Measurements from ENCODE around the gene CDH12.

Gene CDH12

DNA sequence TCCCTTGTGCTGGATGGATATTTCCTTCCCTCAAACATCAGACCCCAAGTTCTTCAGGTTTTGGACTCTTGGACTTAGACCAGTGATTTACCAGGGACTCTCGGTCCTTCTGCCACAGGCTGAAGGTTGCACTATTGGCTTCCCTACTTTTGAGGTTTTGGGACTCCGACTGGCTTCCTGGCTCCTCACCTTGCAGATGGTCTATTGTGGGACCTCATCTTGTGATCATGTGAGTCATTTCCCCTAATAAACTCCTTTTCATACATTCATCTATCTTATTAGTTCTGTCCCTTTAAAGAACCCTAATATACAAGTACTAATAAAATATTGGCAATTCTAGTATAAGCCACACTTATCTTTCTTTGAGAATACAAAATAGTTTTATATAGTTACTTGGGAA is 1078.9 kb downstream of the CDH12 start:
- no peak for DNase-seq (ENCODE audit: low read depth in 3 of 3, low spot score in 1 of 3)

DNA sequence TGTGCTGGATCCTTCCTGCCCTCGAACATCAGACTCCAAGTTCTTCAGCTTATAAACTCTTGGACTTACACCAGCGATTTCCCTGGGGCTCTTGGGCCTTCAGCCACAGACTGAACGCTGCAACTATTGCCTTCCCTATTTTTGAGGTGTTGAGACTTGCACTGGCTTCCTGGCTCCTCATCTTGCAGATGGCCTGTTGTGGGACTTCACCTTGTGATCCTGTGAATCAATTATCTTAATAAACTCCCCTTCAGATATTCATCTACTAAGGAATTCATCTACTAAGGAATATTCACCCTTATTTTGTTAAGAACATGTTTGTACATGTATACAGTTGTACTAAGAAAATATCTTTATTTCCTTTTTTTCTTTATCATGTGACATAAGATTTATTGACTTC is 1079.7 kb downstream of the CDH12 start:
- DNase-seq (ENCODE audit: low read depth in 3 of 3, low spot score in 1 of 3) = no peak

DNA sequence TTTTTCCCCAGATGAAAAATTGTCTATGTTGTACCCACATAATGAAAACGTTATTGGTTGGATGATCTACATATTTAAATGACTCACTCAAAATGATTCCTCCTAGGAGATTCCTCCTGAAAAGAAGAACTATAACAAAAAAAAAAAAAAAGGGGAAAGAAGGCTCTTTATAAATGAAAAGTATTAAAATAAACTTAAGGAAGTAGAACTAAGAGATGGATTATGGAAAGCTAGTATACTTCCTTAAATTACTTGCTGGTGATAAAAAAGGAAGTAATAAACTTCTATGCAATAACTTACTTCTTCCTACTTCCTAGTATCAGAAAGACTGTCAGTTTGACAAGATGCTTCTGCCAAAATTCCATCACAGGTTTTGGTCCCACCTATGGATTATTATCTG is 1087.7 kb downstream of the CDH12 start:
- DNase-seq (ENCODE audit: low read depth in 3 of 3, low spot score in 1 of 3) = no peak

DNA sequence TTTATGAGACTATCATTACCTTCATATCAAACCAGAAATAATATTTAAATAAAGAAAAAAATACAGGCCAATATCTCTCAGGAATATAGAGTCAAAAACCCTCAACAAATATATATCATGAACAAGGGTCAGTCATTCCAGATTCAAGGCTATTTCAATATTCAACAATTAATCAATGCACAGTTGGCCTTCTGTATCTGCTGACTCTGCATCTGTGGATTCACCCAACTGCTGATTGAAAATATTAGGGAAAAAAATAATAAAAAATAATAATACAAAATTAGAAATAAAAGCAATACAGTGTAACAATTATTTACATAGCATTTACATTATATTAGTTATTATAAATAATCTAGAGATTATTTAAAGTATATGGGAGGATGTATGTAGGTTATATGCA is 1114.0 kb downstream of the CDH12 start:
- DNase-seq (ENCODE audit: low read depth in 3 of 3, low spot score in 1 of 3) = no peak

DNA sequence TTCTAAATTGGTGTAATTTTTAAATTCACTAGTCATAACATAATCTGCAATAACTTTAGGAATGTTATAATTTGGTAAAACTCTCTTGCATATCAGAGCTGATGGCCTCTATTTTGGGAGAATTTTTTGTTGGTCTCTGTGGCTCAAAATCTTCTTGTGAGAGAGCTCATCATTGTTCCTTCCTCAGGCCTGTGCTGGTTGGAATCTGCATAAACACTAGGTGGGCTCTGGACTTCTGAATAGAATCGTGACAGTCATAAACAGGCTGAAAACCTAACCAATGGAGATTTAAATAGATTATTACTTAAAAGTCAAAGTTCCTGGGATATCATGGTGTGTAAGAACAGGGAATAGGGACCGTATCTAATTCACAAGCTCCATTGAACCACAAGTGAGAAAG is 1129.6 kb downstream of the CDH12 start:
- DNase-seq (ENCODE audit: low read depth in 3 of 3, low spot score in 1 of 3) = no peak

DNA sequence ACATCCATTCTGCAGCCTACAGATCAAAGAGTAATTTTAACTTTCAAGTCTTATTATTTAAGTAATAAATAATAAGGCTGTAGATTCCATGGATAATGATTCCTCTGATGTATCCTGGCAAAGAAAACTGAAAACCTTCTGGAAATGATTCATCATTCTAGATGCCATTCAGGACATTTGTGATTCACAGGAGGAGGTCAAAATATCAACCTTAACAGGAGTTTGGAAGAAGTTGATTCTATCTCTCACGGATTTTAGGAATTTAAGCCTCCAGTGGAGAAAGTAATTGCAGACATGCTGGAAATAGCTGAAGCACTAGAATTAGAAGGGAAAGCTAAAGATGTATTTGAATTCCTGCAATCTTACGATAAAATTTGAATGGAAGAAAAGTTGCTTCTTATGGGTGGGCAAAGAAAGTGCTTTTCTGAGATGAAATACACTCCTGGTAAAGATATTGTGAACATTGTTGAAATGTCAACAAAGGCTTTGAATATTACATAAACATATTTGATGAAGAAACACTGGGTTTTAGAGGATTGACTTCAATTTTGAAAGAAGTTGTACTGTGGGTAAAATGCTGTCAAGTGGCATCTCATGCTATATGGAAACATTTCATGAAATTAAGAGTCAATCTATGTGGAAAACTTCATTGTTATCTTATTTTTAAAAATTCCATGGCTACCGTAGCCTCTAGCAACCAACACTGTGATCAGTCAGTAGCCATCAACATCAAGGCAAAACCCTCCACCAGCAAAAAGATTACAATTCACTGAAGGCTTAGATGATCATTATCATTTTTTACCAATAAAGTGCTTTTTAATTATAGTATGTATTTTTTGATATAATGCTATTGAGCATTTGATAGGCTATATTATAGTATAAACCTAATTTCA is 1141.0 kb downstream of the CDH12 start:
- DNase-seq (ENCODE audit: low read depth in 3 of 3, low spot score in 1 of 3) = no peak

DNA sequence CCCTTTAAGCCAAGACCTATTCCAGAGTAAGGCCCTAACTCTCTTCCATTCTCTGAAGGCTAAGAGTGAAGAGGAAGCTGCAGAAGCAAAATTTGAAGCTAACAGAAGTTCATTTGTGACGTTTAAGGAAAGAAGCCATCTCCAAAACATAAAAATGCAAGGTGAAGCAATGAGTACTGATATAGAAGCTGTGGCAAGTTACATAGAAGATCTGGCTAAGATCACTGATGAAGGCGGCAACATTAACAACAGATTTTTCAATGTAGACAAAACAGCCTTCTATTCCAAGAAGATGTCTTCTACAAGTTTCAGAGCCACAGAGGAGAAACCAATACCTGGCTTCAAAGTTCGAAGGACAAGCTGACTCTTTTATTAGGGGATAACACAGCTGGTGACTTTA is 1143.4 kb downstream of the CDH12 start:
- DNase-seq (ENCODE audit: low read depth in 3 of 3, low spot score in 1 of 3) = no peak

DNA sequence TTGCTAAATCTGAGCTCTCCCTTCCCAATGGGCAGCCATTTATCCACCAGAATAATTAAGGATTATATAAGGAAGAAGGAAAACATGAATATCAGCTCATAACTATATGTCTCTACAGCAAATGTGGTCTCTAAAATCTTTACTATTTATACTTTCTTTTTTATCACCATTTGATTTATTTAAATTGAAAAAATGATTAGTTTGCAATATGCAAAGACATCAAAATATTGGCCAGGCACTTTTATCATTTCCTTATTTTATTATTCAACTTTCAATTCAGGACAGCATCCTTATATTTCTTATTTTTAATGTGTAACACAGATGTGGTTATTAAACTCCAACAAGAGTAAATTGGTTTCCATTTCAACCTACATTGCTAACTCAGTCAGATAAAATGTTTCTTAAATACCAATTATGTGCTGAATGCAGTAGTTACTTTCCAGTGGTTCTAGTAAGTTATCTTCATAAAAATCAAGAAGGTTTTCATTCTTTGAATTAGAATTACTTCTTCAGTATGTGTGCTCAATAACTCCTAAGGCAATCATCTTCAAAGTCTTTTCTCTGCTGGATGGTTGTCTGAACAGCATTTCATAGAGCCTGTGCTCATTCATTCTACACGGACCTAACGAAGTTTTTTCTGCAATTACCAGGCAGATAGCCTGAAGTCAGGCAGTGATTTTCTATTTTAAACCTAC is 1148.0 kb downstream of the CDH12 start:
- no peak for DNase-seq (ENCODE audit: low read depth in 3 of 3, low spot score in 1 of 3)

DNA sequence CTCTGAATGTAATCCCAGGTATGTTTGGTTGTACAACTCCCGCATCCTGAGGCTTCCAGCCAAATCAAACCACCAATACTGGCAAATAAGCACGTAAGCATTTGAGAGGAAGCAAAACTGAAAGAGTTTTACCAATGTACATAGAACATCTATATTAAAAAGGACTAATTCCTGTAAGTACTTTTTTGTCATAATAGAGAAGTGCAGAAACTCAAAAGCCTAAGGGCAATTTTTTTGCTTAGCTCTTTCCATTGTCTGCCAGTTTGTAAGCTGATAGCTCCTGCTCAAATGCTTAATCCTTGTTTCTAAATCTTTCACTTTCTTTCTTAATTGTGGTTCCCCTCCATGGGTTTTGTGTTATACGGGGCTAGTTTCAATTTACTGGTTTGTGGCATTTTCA is 1151.8 kb downstream of the CDH12 start:
- no peak for DNase-seq (ENCODE audit: low read depth in 3 of 3, low spot score in 1 of 3)

Measured in stimulated activated CD4-positive, alpha-beta T cell treated with anti-CD3 and anti-CD28 coated beads, TNF-alpha, amount 100 ng/mL, for 1 hour (primary cell).